Activated CD8-positive, alpha-beta T cell treated with anti-CD3 and anti-CD28 coated beads for 36 hours (primary cell): Measurements from ENCODE around the gene MTX3. TPM values are rescaled to one million over a fixed set of nuclear protein-coding genes. Genes with fewer than 3 reads are reported as not detected.

Source experiments
- ATAC-seq: fragments of 200-7000 bp; cut with Tn5 transposase; one replicate; pipeline ENCODE4 v1.10.0; 2021; ENCODE audit warnings: mild to moderate bottlenecking, moderate library complexity
- CTCF ChIA-PET: fragments of 350-600 bp; sonication (Branson Sonifier 250); formaldehyde crosslinking; loops from one replicate; lab custom pipeline; 2021; ENCODE audit warnings: antibody characterized with exemption; lab: Charles Lee
- POLR2A ChIA-PET: fragments of 350-600 bp; sonication (Branson Sonifier 250); formaldehyde crosslinking; loops from one replicate; lab custom pipeline; 2021; ENCODE audit warnings: antibody characterized with exemption; lab: Charles Lee
- DNase-seq: peaks from one replicate; pipeline ENCODE4 v3.0.0-alpha.2; 2020
- H3K27ac Mint-ChIP-seq: one replicate; pipeline ENCODE4 v1.8.0; 2021; ENCODE audit warnings: mild to moderate bottlenecking, mixed read lengths
- H3K27me3 Mint-ChIP-seq: one replicate; pipeline ENCODE4 v1.8.0; 2021; ENCODE audit warnings: mixed read lengths
- H3K36me3 Mint-ChIP-seq: one replicate; pipeline ENCODE4 v1.8.0; 2021; ENCODE audit warnings: low read depth, mixed read lengths
- H3K4me1 Mint-ChIP-seq: one replicate; pipeline ENCODE4 v1.8.0; 2021; ENCODE audit warnings: low read depth, mixed read lengths
- H3K4me3 Mint-ChIP-seq: one replicate; pipeline ENCODE4 v1.8.0; 2021; ENCODE audit warnings: mild to moderate bottlenecking, moderate library complexity, mixed read lengths
- H3K9me3 Mint-ChIP-seq: one replicate; pipeline ENCODE4 v1.8.0; 2021; ENCODE audit warnings: mixed read lengths
- intact Hi-C: fragments of 100-400 bp; cut with micrococcal nuclease; formaldehyde crosslinking; loops from one replicate; pipeline ENCODE4 v1.10.0; 2022
- total RNA-seq, 2 experiments: library from RNA; stranded (reverse); gene quantifications; one replicate each; pipeline ENCODE4 v1.2.3, GENCODE V29; 2021
- TF ChIP-seq, protein P1 (sequence below): fragments of 200-600 bp; IDR thresholded peaks from one replicate; pipeline ENCODE4 v1.8.0; 2022; ENCODE audit warnings: antibody characterized with exemption, mild to moderate bottlenecking

MTX3 gene
- total RNA-seq, 2 experiments from 2014 or later: 18.1 to 18.5 TPM

DNA sequence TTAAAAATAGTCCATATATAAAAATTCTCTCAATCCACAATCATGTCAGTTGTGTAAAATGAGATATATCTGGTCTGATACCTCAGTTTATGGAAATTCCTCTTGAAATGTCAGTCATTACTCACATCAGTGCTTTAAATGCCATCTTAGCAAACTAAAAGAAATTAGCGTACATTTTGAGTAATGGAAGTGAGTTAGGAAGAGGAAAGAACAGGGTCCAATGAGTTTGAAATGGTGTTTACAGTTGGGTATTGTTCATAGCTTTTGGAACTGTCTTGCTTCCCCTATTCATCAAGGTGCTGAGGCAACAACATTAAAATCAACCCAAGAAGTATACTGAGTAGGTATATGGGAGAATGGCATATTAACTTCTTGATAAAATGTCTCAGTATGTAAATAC lies 8.7 kb upstream of the MTX3 start:
- POLR2A ChIA-PET: interaction anchor here (1.2 kb wide), 1 partner anchor 8 kb away, joined by 4 read pairs; the partner anchor contains the start of gene MTX3
- H3K36me3 Mint-ChIP-seq: peaks cover 10% of the 10 kb centered on the region
- H3K4me1 Mint-ChIP-seq: peaks cover 15% of the 10 kb centered on the region
- CTCF ChIA-PET: no interaction called here
- intact Hi-C loops: no loop called here
- no peak overlapping the region for H3K4me3 Mint-ChIP-seq
- H3K27me3 Mint-ChIP-seq: no peaks in the 10 kb centered on the region
- DNase-seq (no peak), ATAC-seq (peak; percentile 20)
- TF ChIP-seq, protein P1, sequence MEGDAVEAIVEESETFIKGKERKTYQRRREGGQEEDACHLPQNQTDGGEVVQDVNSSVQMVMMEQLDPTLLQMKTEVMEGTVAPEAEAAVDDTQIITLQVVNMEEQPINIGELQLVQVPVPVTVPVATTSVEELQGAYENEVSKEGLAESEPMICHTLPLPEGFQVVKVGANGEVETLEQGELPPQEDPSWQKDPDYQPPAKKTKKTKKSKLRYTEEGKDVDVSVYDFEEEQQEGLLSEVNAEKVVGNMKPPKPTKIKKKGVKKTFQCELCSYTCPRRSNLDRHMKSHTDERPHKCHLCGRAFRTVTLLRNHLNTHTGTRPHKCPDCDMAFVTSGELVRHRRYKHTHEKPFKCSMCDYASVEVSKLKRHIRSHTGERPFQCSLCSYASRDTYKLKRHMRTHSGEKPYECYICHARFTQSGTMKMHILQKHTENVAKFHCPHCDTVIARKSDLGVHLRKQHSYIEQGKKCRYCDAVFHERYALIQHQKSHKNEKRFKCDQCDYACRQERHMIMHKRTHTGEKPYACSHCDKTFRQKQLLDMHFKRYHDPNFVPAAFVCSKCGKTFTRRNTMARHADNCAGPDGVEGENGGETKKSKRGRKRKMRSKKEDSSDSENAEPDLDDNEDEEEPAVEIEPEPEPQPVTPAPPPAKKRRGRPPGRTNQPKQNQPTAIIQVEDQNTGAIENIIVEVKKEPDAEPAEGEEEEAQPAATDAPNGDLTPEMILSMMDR: no peak
- no peaks in the 10 kb centered on the region for H3K9me3 Mint-ChIP-seq
- no peak overlapping the region for H3K27ac Mint-ChIP-seq

DNA sequence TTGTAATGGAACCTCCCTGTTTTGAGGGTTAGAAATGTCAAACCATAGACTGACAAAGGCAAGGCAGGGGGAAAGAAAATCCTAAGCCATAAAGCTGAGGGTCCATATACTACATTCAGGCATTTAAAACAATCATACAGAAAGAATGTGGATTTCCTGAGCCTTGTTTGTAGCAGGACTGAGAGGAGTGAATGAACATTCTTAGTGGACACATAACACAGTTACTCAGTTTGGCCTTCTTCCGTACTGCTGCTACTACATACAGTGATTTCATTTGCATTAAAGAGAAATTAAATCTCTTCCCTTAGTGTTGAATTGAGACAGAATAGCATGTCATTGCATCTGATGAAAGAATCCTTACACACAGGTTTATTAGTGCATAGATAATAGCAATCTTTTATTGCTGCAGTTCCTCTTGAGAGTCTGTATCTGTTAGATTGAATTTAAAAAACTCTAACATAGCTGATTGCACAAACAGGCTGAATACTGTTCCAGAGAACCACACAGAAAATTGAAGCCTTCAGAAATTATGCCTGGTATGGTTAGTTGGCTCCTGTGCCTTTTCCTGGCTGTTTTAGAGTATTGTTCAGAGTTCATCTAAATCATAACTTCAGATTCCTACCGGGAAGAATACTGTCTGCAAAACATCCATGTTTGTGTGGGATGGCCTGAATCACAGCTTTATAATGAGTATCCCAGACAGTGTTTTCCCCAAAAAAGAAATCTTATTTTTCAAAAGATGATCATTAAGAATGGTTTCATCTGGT lies 2.0 kb upstream of the MTX3 start:
- intact Hi-C loops: no loop called here
- Mint-ChIP-seq H3K36me3 (peaks cover 24% of the 10 kb centered on the region), H3K27me3 (no peaks in the 10 kb centered on the region), H3K9me3 (no peaks in the 10 kb centered on the region), H3K4me3 (peak overlapping the region; percentile 97), H3K27ac (no peak overlapping the region), H3K4me1 (peaks cover 38% of the 10 kb centered on the region)
- CTCF ChIA-PET: no interaction called here
- no peak for ATAC-seq
- TF ChIP-seq, protein P1: no peak
- DNase-seq: no peak
- POLR2A ChIA-PET: interaction anchor here (1.4 kb wide), 1 partner anchor 12 kb away, joined by 4 read pairs; no protein-coding TSS in a partner anchor

DNA sequence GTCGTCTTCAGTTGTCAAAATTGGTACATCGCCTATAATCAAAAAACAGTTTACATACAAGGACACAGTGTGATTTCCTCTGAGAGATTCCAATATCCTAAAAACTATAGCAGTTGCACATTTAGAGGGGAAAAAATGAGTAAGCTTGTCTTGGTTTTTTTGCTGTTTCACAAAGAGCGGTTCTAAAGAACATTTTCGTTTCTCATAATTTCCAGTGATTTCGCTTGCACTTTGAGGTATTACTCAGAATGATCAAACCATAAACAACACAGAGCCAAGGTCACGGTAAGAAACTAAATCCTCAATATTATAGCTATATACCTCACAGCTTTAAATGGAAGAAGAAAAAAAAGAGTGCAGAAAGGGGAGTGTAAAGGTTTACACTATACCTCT lies 861 bp downstream of the MTX3 start:
- H3K4me1 Mint-ChIP-seq: peaks cover 53% of the 10 kb centered on the region
- peak overlapping the region; percentile 99 for H3K27ac Mint-ChIP-seq
- intact Hi-C loops: no loop called here
- ATAC-seq (peak; percentile 63), DNase-seq (no peak)
- TF ChIP-seq, protein P1: no peak
- H3K4me3 Mint-ChIP-seq: peak overlapping the region; percentile 97
- H3K36me3 Mint-ChIP-seq: peaks cover 47% of the 10 kb centered on the region
- ChIA-PET POLR2A (interaction anchor here (0.6 to 1.7 kb wide), 10 partner anchors 14 to 1874 kb away, joined by 3 to 4 read pairs (median 3); no protein-coding TSS in a partner anchor), CTCF (interaction anchor here (1.0 to 2.7 kb wide), 5 partner anchors 9 to 112 kb away, joined by 3 to 8 read pairs (median 3); no protein-coding TSS in a partner anchor)
- no peaks in the 10 kb centered on the region for H3K27me3 Mint-ChIP-seq
- H3K9me3 Mint-ChIP-seq: no peaks in the 10 kb centered on the region

DNA sequence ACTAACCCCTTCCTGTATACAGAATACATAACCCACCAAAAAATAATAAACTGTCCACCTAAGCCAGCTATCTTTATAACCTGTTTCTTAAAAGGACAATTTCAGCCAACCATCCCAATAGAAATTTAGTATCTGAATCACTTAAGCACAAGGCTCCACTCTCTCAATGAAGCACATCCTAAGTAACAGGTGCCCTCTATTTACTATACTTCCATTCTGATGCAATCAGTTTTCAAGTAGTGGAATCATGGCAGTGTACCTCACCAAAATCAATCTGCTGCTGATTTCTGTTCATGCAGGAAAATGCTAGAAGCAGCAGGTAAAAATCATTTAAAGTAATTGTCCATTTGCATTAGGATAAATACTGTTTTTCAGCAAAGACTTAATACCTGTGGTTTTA lies 4.8 kb downstream of the MTX3 start:
- peak overlapping the region; percentile 95 for H3K27ac Mint-ChIP-seq
- no peaks in the 10 kb centered on the region for H3K27me3 Mint-ChIP-seq
- peak overlapping the region; percentile 37 for H3K4me3 Mint-ChIP-seq
- ATAC-seq: no peak
- H3K9me3 Mint-ChIP-seq: peaks cover 2% of the 10 kb centered on the region
- CTCF ChIA-PET: interaction anchor here (1.3 kb wide), 1 partner anchor 8 kb away, joined by 3 read pairs; no protein-coding TSS in a partner anchor
- intact Hi-C loops: no loop called here
- TF ChIP-seq, protein P1: no peak
- peaks cover 72% of the 10 kb centered on the region for H3K36me3 Mint-ChIP-seq
- H3K4me1 Mint-ChIP-seq: peaks cover 76% of the 10 kb centered on the region
- POLR2A ChIA-PET: no interaction called here
- DNase-seq: no peak

DNA sequence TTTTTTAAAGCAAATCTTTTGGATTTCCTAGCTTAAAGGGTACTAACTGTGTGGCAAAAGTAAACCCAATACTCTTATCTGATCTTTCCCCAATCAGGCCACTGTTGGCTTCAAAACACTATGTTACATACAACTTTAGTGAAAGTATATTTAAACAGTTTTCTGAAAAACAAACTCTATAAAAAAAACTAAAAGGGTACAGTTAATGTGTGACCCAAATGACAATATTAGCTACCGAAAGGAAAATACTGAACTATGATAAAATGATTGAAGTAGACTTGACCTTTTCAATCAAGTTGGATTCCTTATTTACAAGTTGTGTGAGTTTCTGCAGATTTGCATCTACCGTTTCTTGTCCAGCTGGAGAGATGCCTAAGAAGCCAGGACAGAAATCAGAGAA lies 5.8 kb downstream of the MTX3 start:
- H3K27me3 Mint-ChIP-seq: no peaks in the 10 kb centered on the region
- CTCF ChIA-PET: interaction anchor here (0.8 to 1.3 kb wide), 2 partner anchors 9 to 98 kb away, joined by 3 read pairs; no protein-coding TSS in a partner anchor
- H3K4me1 Mint-ChIP-seq: peaks cover 82% of the 10 kb centered on the region
- TF ChIP-seq, protein P1: no peak
- peaks cover 81% of the 10 kb centered on the region for H3K36me3 Mint-ChIP-seq
- ATAC-seq (no peak), DNase-seq (no peak)
- H3K4me3 Mint-ChIP-seq: no peak overlapping the region
- intact Hi-C loops: no loop called here
- H3K9me3 Mint-ChIP-seq: peaks cover 2% of the 10 kb centered on the region
- peak overlapping the region; percentile 95 for H3K27ac Mint-ChIP-seq
- POLR2A ChIA-PET: interaction anchor here (0.6 to 0.9 kb wide), 2 partner anchors 27 to 1707 kb away, joined by 3 read pairs; no protein-coding TSS in a partner anchor
